Brain microvascular endothelial cell (primary cell): ENCODE measurements around the gene AP5S1.

Source experiments
- DNase-seq: peaks from one replicate; pipeline ENCODE4 v3.0.0-alpha.2; 2020
- H3K27ac ChIP-seq: fragments of 250-450 bp; sonication (Bioruptor Pico); 2 replicates; pipeline ENCODE4 v1.5.1; 2020; ENCODE audit warnings: mild to moderate bottlenecking, moderate library complexity
- H3K27me3 ChIP-seq: fragments of 250-450 bp; sonication (Bioruptor Pico); replicated peaks from 2 replicates; pipeline ENCODE4 v1.5.1; 2020; ENCODE audit warnings: mild to moderate bottlenecking
- H3K36me3 ChIP-seq: fragments of 250-450 bp; sonication (Bioruptor Pico); replicated peaks from 2 replicates; pipeline ENCODE4 v1.5.1; 2020; ENCODE audit warnings: mild to moderate bottlenecking
- H3K4me3 ChIP-seq: 2 replicates; pipeline ENCODE4 v1.5.1; 2011; ENCODE audit warnings: low read depth, mild to moderate bottlenecking, control low read depth, low read length, moderate library complexity
- in situ Hi-C: cut with HindIII; loops from 2 replicates; pipeline ENCODE4 v1.10.0; 2017; ENCODE audit warnings: low sequenced_read_pairs, low pct_ligation_motif_present
- TF ChIP-seq, protein P1 (sequence below): IDR thresholded peaks from 2 replicates; pipeline ENCODE4 v1.5.1; 2011; ENCODE audit warnings: low read depth, mild to moderate bottlenecking, moderate library complexity, low read length, control low read depth, inconsistent platforms; ENCODE audit errors: missing control alignments

Gene AP5S1

DNA sequence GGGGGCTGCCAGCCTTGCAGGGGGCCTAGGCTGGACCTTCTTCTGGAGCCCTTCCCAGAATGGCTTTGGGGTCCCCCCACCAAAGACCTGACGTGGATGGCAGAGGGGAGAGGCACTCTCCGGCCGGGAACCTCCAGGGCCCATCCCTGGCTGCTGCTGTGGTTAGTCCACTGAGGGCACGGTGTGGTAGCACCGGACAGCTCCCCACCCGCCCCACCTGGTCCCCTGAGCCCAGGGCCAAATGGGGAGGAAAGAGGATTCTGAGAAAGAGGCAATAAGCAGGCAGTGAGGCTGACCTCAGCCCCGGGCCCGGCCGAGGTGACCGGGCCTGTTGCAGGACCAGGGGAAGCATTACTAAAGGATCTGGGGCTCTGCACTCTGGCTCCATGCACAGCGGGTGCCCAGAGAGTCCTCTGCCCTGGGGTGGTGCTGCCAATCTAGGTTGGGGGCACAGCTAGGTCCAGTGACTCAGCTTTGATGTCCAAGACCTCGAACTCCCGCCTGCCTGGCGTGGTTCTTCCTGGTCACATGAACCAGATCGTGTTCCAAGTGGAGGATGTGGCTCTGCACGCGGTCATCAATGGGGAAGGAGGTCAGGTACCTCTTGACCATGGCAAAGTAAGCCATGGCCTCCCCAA lies 36.0 kb upstream of the AP5S1 start:
- H3K36me3 ChIP-seq: no peaks in the 10 kb centered on the region
- TF ChIP-seq, protein P1, sequence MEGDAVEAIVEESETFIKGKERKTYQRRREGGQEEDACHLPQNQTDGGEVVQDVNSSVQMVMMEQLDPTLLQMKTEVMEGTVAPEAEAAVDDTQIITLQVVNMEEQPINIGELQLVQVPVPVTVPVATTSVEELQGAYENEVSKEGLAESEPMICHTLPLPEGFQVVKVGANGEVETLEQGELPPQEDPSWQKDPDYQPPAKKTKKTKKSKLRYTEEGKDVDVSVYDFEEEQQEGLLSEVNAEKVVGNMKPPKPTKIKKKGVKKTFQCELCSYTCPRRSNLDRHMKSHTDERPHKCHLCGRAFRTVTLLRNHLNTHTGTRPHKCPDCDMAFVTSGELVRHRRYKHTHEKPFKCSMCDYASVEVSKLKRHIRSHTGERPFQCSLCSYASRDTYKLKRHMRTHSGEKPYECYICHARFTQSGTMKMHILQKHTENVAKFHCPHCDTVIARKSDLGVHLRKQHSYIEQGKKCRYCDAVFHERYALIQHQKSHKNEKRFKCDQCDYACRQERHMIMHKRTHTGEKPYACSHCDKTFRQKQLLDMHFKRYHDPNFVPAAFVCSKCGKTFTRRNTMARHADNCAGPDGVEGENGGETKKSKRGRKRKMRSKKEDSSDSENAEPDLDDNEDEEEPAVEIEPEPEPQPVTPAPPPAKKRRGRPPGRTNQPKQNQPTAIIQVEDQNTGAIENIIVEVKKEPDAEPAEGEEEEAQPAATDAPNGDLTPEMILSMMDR: no peak
- in situ Hi-C loops: no loop called here
- DNase-seq: no peak
- no peak overlapping the region for H3K27ac ChIP-seq
- peaks cover under 1% of the 10 kb centered on the region for H3K27me3 ChIP-seq
- H3K4me3 ChIP-seq: peak overlapping the region; percentile 17

DNA sequence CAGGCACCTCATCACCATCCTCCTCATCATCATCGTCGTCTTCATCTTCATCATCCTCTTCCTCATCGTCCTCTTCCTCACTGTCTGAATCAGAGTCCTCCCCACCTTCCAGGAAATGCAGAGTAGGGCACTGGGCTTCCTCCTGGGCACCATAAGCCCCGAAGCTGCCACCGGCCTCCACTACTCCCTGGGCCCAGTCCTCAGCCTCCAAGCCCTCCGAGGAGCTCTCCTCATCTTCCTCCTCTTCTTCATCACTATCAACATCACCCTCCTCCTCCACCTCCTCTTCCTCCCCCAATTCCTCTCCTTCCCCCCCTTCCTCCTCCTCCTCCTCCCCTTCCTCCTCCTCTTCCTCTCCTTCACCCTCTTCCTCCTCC lies 35.5 kb upstream of the AP5S1 start:
- in situ Hi-C loops: no loop called here
- Histone ChIP-seq H3K36me3 (no peaks in the 10 kb centered on the region), H3K27ac (no peak overlapping the region), H3K27me3 (no peaks in the 10 kb centered on the region), H3K4me3 (peak overlapping the region; percentile 71)
- TF ChIP-seq, protein P1: no peak
- no peak for DNase-seq

DNA sequence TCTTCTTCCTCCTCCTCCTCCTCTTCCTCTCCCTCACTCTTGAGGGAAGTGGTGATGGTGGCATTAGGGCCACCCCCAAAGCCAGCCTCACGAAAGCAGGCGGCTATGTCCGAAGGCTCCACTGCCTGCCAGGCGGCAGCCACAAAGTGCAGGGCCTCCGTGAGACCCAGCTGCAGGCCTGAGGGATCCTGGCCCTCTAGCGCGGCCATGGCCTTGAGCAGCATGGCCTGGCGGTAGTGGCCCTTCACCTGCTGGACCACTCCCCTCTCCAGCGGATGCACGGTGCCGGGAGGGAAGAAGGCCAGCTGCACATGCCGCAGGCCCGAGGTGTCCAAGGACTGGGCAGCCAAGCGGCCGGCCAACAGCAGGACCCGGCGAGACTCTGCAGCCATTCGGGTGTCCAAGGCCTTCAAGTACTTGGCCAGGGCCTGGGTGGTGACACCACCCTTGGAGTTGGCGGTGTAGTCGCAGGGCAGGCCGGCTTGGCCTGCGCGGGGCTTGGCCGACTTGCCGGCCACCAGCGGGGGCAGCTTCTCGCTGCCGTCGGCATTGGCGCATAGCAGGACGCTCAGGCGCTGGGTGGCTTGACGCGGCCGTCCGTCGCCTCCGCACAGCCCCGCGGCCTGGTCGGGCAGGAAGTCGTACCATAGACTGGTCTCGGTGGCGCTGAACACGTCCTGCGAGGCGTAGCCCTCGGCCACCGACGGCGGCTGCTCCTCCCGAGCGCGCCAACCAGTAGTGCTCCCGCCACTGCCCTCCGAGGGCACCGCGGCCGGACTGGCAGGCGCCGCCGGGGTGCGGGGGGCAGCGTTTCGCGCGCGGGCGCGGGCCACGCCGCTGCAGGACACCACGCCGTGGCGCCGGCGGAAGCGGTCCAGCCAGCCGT lies 34.9 kb upstream of the AP5S1 start:
- Histone ChIP-seq H3K27me3 (no peaks in the 10 kb centered on the region), H3K27ac (no peak overlapping the region), H3K4me3 (peak overlapping the region; percentile 71), H3K36me3 (no peaks in the 10 kb centered on the region)
- DNase-seq: no peak
- in situ Hi-C loops: no loop called here
- TF ChIP-seq, protein P1: no peak

DNA sequence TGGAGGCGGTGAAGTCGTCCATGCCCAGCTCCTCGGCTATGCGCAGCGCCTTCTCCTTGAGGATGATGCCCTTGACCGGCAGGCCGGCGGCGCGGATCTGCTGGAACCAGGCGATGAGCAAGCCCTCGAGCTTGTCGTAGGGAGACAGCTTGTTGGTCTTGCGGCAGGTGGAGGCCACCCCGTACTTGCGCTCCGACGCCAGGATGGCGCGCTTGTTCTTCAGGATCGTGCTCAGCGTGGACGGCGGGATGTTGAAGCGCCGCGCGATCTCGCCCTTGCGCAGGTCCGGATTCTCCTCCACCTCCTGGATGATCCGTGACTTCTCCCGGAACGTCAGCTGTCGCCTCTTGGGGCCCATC lies 34.2 kb upstream of the AP5S1 start:
- Histone ChIP-seq H3K27me3 (no peaks in the 10 kb centered on the region), H3K36me3 (no peaks in the 10 kb centered on the region), H3K4me3 (peak overlapping the region; percentile 71), H3K27ac (peak overlapping the region; percentile 18)
- peak; percentile 56 for DNase-seq
- in situ Hi-C loops: no loop called here
- TF ChIP-seq, protein P1: no peak

DNA sequence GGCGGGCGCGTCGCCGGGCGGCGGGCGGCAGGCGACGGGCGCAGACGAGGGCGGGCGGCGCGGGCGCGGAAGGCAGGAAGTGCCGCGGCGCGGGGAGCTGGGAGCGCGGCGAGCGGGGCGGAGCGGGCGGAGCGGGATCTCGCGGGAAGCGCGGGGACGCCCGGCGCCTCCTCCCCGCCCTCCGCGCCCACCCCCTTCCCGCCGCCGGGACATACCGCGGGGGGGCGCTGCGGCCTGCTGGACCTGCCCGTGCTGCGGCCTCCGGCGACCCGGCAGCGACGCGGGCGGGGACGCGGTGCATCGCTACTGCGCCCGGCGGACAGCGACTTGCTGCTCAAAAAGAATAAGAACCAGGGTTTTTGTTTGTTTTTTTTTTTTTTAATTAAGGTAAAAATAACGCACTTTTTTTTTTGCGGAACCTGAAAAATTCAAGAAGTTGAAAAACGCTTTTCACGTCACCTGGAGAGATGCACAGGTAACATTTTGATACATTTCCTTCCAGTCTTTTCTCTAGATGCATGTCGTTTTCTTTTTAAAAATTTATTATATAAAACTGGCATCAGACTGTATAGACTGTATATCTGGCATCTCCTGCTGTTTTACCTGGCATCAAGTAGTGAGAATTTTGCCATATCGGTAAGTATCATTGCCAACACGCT lies 33.6 kb upstream of the AP5S1 start, which contains the start of gene CENPB:
Gene CENPB, minus strand, starts transcription at position 76 of the 659 bp plus-strand sequence. CDS start 257 bp downstream, outside the sequence.
- H3K36me3 ChIP-seq: no peaks in the 10 kb centered on the region
- H3K27me3 ChIP-seq: no peaks in the 10 kb centered on the region
- in situ Hi-C loops: no loop called here
- TF ChIP-seq, protein P1: peak; percentile 45
- H3K27ac ChIP-seq: peak within 1 kb of the TSS; percentile 18
- DNase-seq: peak; percentile 52
- peak within 1 kb of the TSS; percentile 71 for H3K4me3 ChIP-seq
